Activated CD8-positive, alpha-beta memory T cell treated with anti-CD3 and anti-CD28 coated beads, Interleukin-2, amount 50 U/mL, for 48 hours (primary cell): Measurements from ENCODE around the gene DFFB.
"Not testable (repeated sequence)": the region's sequence is repeated elsewhere in the genome, so short reads cannot be mapped to it uniquely, and the experiment has no call there.

Source experiments
- DNase-seq: peaks from one replicate; pipeline ENCODE4 v3.0.0-alpha.2; 2020

DFFB gene

GRCh38 chr1:3856923-3857790, at the start of gene DFFB, which contains the start of gene CEP104:
DFFB (plus strand) TSS chr1:3857476; CDS start chr1:3857604, 128 bp downstream.
CEP104 (minus strand) TSS chr1:3857211; CDS start chr1:3852407, 4,804 bp downstream.
- DNase-seq = peak; percentile 98

GRCh38 chr1:3807769-3808168, 49.5 kb upstream of the DFFB start:
- no peak for DNase-seq

GRCh38 chr1:3809680-3810079, 47.6 kb upstream of the DFFB start:
- no peak for DNase-seq

GRCh38 chr1:3810149-3810761, 47.0 kb upstream of the DFFB start:
- DNase-seq = not testable (repeated sequence)

- DNase-seq = no peak
These were observed 45.7 kb upstream of the DFFB start for GRCh38 chr1:3811595-3811911.

GRCh38 chr1:3814065-3814464, 43.2 kb upstream of the DFFB start:
- no peak for DNase-seq

- DNase-seq = no peak
These were observed 42.3 kb upstream of the DFFB start for GRCh38 chr1:3814771-3815561.

GRCh38 chr1:3816331-3817137, 40.7 kb upstream of the DFFB start:
- DNase-seq = no peak

GRCh38 chr1:3817138-3817740, 40.0 kb upstream of the DFFB start:
- DNase-seq = no peak

- no peak for DNase-seq
These were observed 39.3 kb upstream of the DFFB start for GRCh38 chr1:3817821-3818597.

GRCh38 chr1:3819771-3820200, 37.5 kb upstream of the DFFB start:
- DNase-seq = no peak

GRCh38 chr1:3820316-3820715, 37.0 kb upstream of the DFFB start:
- DNase-seq = no peak

GRCh38 chr1:3821004-3821403, 36.3 kb upstream of the DFFB start:
- DNase-seq = no peak

- DNase-seq = no peak
These were observed 35.8 kb upstream of the DFFB start for GRCh38 chr1:3821447-3821846.

GRCh38 chr1:3821908-3822307, 35.4 kb upstream of the DFFB start:
- no peak for DNase-seq

- DNase-seq = no peak
These were observed 34.9 kb upstream of the DFFB start for GRCh38 chr1:3822421-3822820.

GRCh38 chr1:3824650-3825049, 32.6 kb upstream of the DFFB start:
- DNase-seq = no peak

GRCh38 chr1:3825356-3825755, 31.9 kb upstream of the DFFB start:
- DNase-seq = no peak

- DNase-seq = no peak
These were observed 29.4 kb upstream of the DFFB start for GRCh38 chr1:3827813-3828307.

- no peak for DNase-seq
These were observed 28.9 kb upstream of the DFFB start for GRCh38 chr1:3828391-3828790.

GRCh38 chr1:3831689-3832088, 25.6 kb upstream of the DFFB start:
- DNase-seq = no peak
